BE2C (cell line): ENCODE results near the gene PTPRN2.

ENCODE experiments used
- DNase-seq: peaks from one replicate; pipeline ENCODE4 v3.0.0-alpha.2; 2020
- H3K27me3 ChIP-seq: fragments of 250-450 bp; sonication (Bioruptor Pico); 2 replicates; pipeline ENCODE4 v1.5.1; 2020; ENCODE audit warnings: mild to moderate bottlenecking
- H3K36me3 ChIP-seq: fragments of 250-450 bp; sonication (Bioruptor Pico); 2 replicates; pipeline ENCODE4 v1.5.1; 2020; ENCODE audit warnings: mild to moderate bottlenecking
- H3K4me1 ChIP-seq: fragments of 250-450 bp; sonication (Bioruptor Pico); 2 replicates; pipeline ENCODE4 v1.5.1; 2020
- H3K4me3 ChIP-seq: 2 replicates; pipeline ENCODE4 v1.5.1; 2011; ENCODE audit warnings: low read depth, low read length
- H3K9me3 ChIP-seq: fragments of 250-450 bp; sonication (Bioruptor Pico); 2 replicates; pipeline ENCODE4 v1.5.1; 2020
- TF ChIP-seq, protein P1 (sequence below): IDR thresholded peaks from 2 replicates; pipeline ENCODE4 v1.5.1; 2012; ENCODE audit warnings: mild to moderate bottlenecking, low read depth, low read length

Gene PTPRN2

DNA sequence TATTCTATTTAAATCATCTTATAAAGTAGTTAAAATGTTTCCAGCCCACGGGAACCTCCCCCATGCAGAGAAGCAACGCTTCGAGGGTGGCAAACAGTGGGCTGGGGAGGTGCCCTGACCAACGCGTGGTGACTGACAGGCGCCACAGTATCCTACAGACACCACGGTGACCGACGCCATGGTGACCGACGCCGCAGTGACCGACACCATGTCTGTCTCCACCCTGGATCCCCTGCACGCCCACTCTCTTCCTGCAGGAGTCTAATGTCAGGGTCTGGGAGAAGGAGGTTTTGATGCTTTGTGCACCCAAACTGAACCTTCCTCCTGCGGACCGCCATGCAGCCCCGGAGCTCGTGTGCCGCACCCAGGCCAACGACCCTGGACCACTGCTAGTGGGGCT, 464.4 kb downstream of the PTPRN2 start:
- no peaks in the 10 kb centered on the region for H3K9me3 ChIP-seq
- TF ChIP-seq, protein P1, sequence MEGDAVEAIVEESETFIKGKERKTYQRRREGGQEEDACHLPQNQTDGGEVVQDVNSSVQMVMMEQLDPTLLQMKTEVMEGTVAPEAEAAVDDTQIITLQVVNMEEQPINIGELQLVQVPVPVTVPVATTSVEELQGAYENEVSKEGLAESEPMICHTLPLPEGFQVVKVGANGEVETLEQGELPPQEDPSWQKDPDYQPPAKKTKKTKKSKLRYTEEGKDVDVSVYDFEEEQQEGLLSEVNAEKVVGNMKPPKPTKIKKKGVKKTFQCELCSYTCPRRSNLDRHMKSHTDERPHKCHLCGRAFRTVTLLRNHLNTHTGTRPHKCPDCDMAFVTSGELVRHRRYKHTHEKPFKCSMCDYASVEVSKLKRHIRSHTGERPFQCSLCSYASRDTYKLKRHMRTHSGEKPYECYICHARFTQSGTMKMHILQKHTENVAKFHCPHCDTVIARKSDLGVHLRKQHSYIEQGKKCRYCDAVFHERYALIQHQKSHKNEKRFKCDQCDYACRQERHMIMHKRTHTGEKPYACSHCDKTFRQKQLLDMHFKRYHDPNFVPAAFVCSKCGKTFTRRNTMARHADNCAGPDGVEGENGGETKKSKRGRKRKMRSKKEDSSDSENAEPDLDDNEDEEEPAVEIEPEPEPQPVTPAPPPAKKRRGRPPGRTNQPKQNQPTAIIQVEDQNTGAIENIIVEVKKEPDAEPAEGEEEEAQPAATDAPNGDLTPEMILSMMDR, result no peak

GRCh38 chr7:158121441-158122045, 466.1 kb downstream of the PTPRN2 start:
- Histone ChIP-seq H3K27me3 (no peaks in the 10 kb centered on the region), H3K9me3 (no peaks in the 10 kb centered on the region), H3K36me3 (no peaks in the 10 kb centered on the region), H3K4me1 (no peaks in the 10 kb centered on the region), H3K4me3 (no peak overlapping the region)
- TF ChIP-seq, protein P1, result no peak
- no peak for DNase-seq

More for the DNA sequence above, 464.4 kb downstream of the PTPRN2 start:
- Histone ChIP-seq H3K27me3 (no peaks in the 10 kb centered on the region), H3K36me3 (no peaks in the 10 kb centered on the region), H3K4me1 (no peaks in the 10 kb centered on the region), H3K4me3 (no peak overlapping the region)
- DNase-seq, result no peak

DNA sequence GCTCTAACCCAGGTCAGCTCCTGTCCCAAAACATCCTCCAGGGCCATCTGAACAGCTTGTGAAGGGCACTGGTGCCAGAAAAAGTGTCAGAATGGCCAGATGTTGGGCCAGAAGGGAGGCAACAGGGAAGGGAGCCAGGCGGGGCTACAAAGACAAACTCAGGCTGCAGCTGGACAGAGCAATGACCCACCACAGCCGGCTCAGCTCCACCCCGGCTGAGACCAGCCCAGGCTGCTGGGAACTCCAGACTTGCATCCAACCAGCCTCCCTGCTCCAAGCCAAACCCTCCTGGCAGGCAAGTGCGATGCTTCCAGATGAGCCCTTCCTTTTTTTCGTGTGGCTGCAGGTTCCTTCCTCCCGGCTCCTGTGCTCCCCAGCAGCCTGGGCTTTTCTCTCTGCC, 466.9 kb downstream of the PTPRN2 start:
- no peaks in the 10 kb centered on the region for H3K36me3 ChIP-seq
- no peak overlapping the region for H3K4me3 ChIP-seq
- H3K27me3 ChIP-seq, result no peaks in the 10 kb centered on the region
- TF ChIP-seq, protein P1, result no peak
- DNase-seq, result no peak
- H3K4me1 ChIP-seq, result no peaks in the 10 kb centered on the region
- no peaks in the 10 kb centered on the region for H3K9me3 ChIP-seq

DNA sequence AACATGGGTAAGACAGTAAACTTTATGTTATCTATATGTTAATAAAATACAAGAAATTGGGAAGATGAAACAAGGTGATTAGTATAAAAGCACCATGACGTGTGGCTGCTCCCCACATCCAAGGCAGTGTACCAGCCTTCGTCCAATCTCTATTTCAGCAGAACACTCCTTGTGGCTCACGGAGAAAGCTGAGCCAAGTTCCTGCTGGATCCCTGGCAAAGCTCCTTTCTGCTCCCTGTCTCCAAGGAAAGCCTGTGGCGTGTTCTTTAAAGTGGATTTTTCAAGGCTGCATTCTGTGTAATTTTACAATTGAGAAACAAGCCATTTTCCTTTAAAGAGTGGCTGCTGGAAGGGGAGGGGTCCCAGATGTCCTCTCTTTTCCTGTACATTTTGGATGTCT, 467.3 kb downstream of the PTPRN2 start:
- no peak overlapping the region for H3K4me3 ChIP-seq
- DNase-seq, result no peak
- no peaks in the 10 kb centered on the region for H3K27me3 ChIP-seq
- no peaks in the 10 kb centered on the region for H3K36me3 ChIP-seq
- TF ChIP-seq, protein P1, result no peak
- no peaks in the 10 kb centered on the region for H3K4me1 ChIP-seq
- H3K9me3 ChIP-seq, result no peaks in the 10 kb centered on the region

- no peaks in the 10 kb centered on the region for H3K36me3 ChIP-seq
- H3K4me1 ChIP-seq, result no peaks in the 10 kb centered on the region
- no peaks in the 10 kb centered on the region for H3K9me3 ChIP-seq
- no peak overlapping the region for H3K4me3 ChIP-seq
- no peak for DNase-seq
- no peaks in the 10 kb centered on the region for H3K27me3 ChIP-seq
- TF ChIP-seq, protein P1, result no peak
These were observed 470.0 kb downstream of the PTPRN2 start for GRCh38 chr7:158117341-158118222.

GRCh38 chr7:158116235-158116634, 471.4 kb downstream of the PTPRN2 start:
- no peak for DNase-seq
- TF ChIP-seq, protein P1, result no peak
- Histone ChIP-seq H3K27me3 (no peaks in the 10 kb centered on the region), H3K9me3 (no peaks in the 10 kb centered on the region; the same call in 1 of the 2 replicates), H3K4me3 (no peak overlapping the region), H3K36me3 (no peaks in the 10 kb centered on the region), H3K4me1 (no peaks in the 10 kb centered on the region)
